Mucosa of rectum (tissue), 2 donors: ENCODE data around the gene FRMD7.

Experiments
- H3K27ac ChIP-seq, 2 donors: one replicate each; pipeline ENCODE4 v1.7.0; 2013; ENCODE audit warnings: inconsistent platforms in 2 of 2, low read depth in 2 of 2, low read length in 2 of 2
- H3K27me3 ChIP-seq, 2 donors: one replicate each; pipeline ENCODE4 v1.7.0; 2013; ENCODE audit warnings: low read length in 2 of 2; ENCODE audit not compliant: control insufficient read depth in 2 of 2, insufficient read depth in 2 of 2
- H3K36me3 ChIP-seq, 2 donors: one replicate each; pipeline ENCODE4 v1.7.0; 2013; ENCODE audit warnings: low read length in 2 of 2; ENCODE audit not compliant: control insufficient read depth in 2 of 2, insufficient read depth in 2 of 2
- H3K4me1 ChIP-seq, 2 donors: one replicate each; pipeline ENCODE4 v1.7.0; 2013; ENCODE audit warnings: low read length in 2 of 2, mild to moderate bottlenecking in 1 of 2; ENCODE audit not compliant: control insufficient read depth in 2 of 2, insufficient read depth in 2 of 2
- H3K4me3 ChIP-seq, 2 donors: one replicate each; pipeline ENCODE4 v1.7.0; 2013; ENCODE audit warnings: low read length in 2 of 2
- H3K9ac ChIP-seq, 2 donors: one replicate each; pipeline ENCODE4 v1.7.0; 2013; ENCODE audit warnings: low read length in 2 of 2, low read depth in 1 of 2, mild to moderate bottlenecking in 1 of 2
- H3K9me3 ChIP-seq, 2 donors: one replicate each; pipeline ENCODE4 v1.7.0; 2013; ENCODE audit warnings: low read length in 2 of 2; ENCODE audit not compliant: control insufficient read depth in 2 of 2
- donor health status: healthy.
- donor health status: Normal muscosa, but diverticular disease.

FRMD7 gene

GRCh38 chrX:132043977-132044376, 83.8 kb downstream of the FRMD7 start:
- Histone ChIP-seq H3K9me3 (no peaks in the 10 kb centered on the region), H3K9ac (no peak overlapping the region), H3K4me3 (no peak overlapping the region), H3K4me1 (no peaks in the 10 kb centered on the region), H3K27ac (no peak overlapping the region), H3K36me3 (no peaks in the 10 kb centered on the region), H3K27me3 (peaks cover 0 to 4% of the 10 kb centered on the region in 2 donors)

- Histone ChIP-seq H3K27me3 (peaks cover 0 to 6% of the 10 kb centered on the region in 2 donors), H3K9me3 (no peaks in the 10 kb centered on the region), H3K9ac (no peak overlapping the region), H3K36me3 (no peaks in the 10 kb centered on the region), H3K4me1 (no peaks in the 10 kb centered on the region), H3K4me3 (no peak overlapping the region), H3K27ac (no peak overlapping the region)
These were observed 86.8 kb downstream of the FRMD7 start for GRCh38 chrX:132041015-132041414.

GRCh38 chrX:132040066-132040465, 87.8 kb downstream of the FRMD7 start:
- no peaks in the 10 kb centered on the region for H3K9me3 ChIP-seq
- no peaks in the 10 kb centered on the region for H3K4me1 ChIP-seq
- no peak overlapping the region for H3K27ac ChIP-seq
- peaks cover 0 to 9% of the 10 kb centered on the region in 2 donors for H3K27me3 ChIP-seq
- no peak overlapping the region for H3K9ac ChIP-seq
- H3K36me3 ChIP-seq, result no peaks in the 10 kb centered on the region
- H3K4me3 ChIP-seq, result no peak overlapping the region

- H3K4me1 ChIP-seq, result no peaks in the 10 kb centered on the region
These were observed 90.3 kb downstream of the FRMD7 start for GRCh38 chrX:132037479-132037993.

GRCh38 chrX:132034648-132035047, 93.2 kb downstream of the FRMD7 start:
- Histone ChIP-seq H3K27me3 (peaks cover 0 to 4% of the 10 kb centered on the region in 2 donors), H3K9ac (no peak overlapping the region), H3K36me3 (no peaks in the 10 kb centered on the region), H3K9me3 (no peaks in the 10 kb centered on the region), H3K4me3 (no peak overlapping the region), H3K27ac (no peak overlapping the region), H3K4me1 (no peaks in the 10 kb centered on the region)

More at GRCh38 chrX:132037479-132037993, 90.3 kb downstream of the FRMD7 start:
- Histone ChIP-seq H3K27me3 (peaks cover 0 to 9% of the 10 kb centered on the region in 2 donors), H3K9me3 (no peaks in the 10 kb centered on the region), H3K27ac (no peak overlapping the region), H3K4me3 (no peak overlapping the region), H3K36me3 (no peaks in the 10 kb centered on the region), H3K9ac (no peak overlapping the region)

- Histone ChIP-seq H3K4me3 (no peak overlapping the region), H3K27me3 (peaks cover 0 to 4% of the 10 kb centered on the region in 2 donors), H3K4me1 (no peaks in the 10 kb centered on the region), H3K36me3 (no peaks in the 10 kb centered on the region), H3K9ac (no peak overlapping the region), H3K27ac (no peak overlapping the region), H3K9me3 (no peaks in the 10 kb centered on the region)
These were observed 94.7 kb downstream of the FRMD7 start for GRCh38 chrX:132033166-132033565.

GRCh38 chrX:132031867-132032266, 96.0 kb downstream of the FRMD7 start:
- Histone ChIP-seq H3K36me3 (no peaks in the 10 kb centered on the region), H3K4me3 (no peak overlapping the region), H3K27me3 (peaks cover 0 to 4% of the 10 kb centered on the region in 2 donors), H3K9me3 (no peaks in the 10 kb centered on the region), H3K4me1 (no peaks in the 10 kb centered on the region), H3K9ac (no peak overlapping the region), H3K27ac (no peak overlapping the region)

GRCh38 chrX:132030264-132030663, 97.6 kb downstream of the FRMD7 start:
- no peak overlapping the region for H3K4me3 ChIP-seq
- no peaks in the 10 kb centered on the region for H3K27me3 ChIP-seq

More at GRCh38 chrX:132030264-132030663, 97.6 kb downstream of the FRMD7 start:
- Histone ChIP-seq H3K27ac (no peak overlapping the region), H3K36me3 (no peaks in the 10 kb centered on the region), H3K9me3 (no peaks in the 10 kb centered on the region), H3K4me1 (no peaks in the 10 kb centered on the region), H3K9ac (no peak overlapping the region)
